ENCODE data around the gene ANKRD12.

ANKRD12 gene

DNA sequence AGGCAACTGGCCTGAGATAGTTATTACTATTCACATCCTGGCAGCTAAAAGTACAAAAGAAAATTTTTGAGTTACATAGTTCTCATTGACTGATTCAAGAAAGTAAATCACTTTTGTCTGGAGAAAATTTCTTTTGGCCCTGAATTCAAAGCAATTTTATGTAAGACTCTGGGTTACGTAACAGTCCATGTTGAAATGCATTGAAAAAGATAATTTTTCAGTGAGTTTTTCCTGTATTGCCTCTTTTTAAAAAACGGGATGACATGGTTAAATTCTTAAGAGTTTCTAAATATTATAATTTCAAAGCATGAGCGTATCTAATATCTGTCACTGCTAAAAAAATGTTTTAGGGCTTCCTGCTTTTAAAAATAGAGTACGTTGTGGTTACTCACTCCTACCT is 72.7 kb downstream of the ANKRD12 start:
- H3K4me3 ChIP-seq (ENCODE audit: low read length) = no peak overlapping the region
- no peaks in the 10 kb centered on the region for H3K27me3 ChIP-seq (ENCODE audit: control insufficient read depth, insufficient read depth, low read length)
- no peak overlapping the region for H3K9ac ChIP-seq (ENCODE audit: low read length)
- no peak overlapping the region for H3K27ac ChIP-seq (ENCODE audit: low read depth, low read length)
- H3K4me1 ChIP-seq (ENCODE audit: control insufficient read depth, insufficient read depth, low read length) = no peaks in the 10 kb centered on the region
- H3K36me3 ChIP-seq (ENCODE audit: control insufficient read depth, insufficient read depth, low read length) = peaks cover 5% of the 10 kb centered on the region

DNA sequence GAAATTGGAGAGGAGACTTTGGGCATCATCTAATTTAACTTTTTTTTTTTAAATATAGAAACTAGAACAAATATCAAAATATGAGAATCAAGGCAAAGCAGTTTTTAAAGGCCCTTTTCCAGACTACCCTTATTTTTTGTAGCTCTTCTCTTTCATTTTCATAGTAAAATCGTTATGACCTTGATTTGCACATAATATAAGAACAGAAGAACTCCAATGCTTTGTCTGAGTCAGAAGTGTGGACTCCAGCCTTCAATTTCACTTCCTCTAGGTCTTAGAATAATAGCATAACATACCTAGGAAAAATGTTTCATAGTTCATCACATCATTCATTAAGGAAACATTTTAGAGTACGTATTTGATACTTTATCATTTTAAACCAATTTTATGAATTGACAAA is 74.4 kb downstream of the ANKRD12 start:
- H3K36me3 ChIP-seq (ENCODE audit: control insufficient read depth, insufficient read depth, low read length) = peaks cover 6% of the 10 kb centered on the region
- H3K27me3 ChIP-seq (ENCODE audit: control insufficient read depth, insufficient read depth, low read length) = no peaks in the 10 kb centered on the region
- H3K4me3 ChIP-seq (ENCODE audit: low read length) = no peak overlapping the region
- H3K4me1 ChIP-seq (ENCODE audit: control insufficient read depth, insufficient read depth, low read length) = no peaks in the 10 kb centered on the region
- H3K9ac ChIP-seq (ENCODE audit: low read length) = no peak overlapping the region
- H3K27ac ChIP-seq (ENCODE audit: low read depth, low read length) = no peak overlapping the region

GRCh38 chr18:9211955-9212354 is 75.4 kb downstream of the ANKRD12 start:
- peaks cover 9% of the 10 kb centered on the region for H3K36me3 ChIP-seq (ENCODE audit: control insufficient read depth, insufficient read depth, low read length)
- H3K27ac ChIP-seq (ENCODE audit: low read depth, low read length) = no peak overlapping the region
- no peaks in the 10 kb centered on the region for H3K27me3 ChIP-seq (ENCODE audit: control insufficient read depth, insufficient read depth, low read length)
- H3K9ac ChIP-seq (ENCODE audit: low read length) = no peak overlapping the region
- no peaks in the 10 kb centered on the region for H3K4me1 ChIP-seq (ENCODE audit: control insufficient read depth, insufficient read depth, low read length)
- no peak overlapping the region for H3K4me3 ChIP-seq (ENCODE audit: low read length)

- Histone ChIP-seq H3K4me1 (ENCODE audit: control insufficient read depth, insufficient read depth, low read length) (no peaks in the 10 kb centered on the region), H3K27me3 (ENCODE audit: control insufficient read depth, insufficient read depth, low read length) (no peaks in the 10 kb centered on the region), H3K27ac (ENCODE audit: low read depth, low read length) (no peak overlapping the region), H3K4me3 (ENCODE audit: low read length) (no peak overlapping the region), H3K36me3 (ENCODE audit: control insufficient read depth, insufficient read depth, low read length) (peaks cover 6% of the 10 kb centered on the region), H3K9ac (ENCODE audit: low read length) (no peak overlapping the region)
Measured at GRCh38 chr18:9215221-9215933, 78.8 kb downstream of the ANKRD12 start.

DNA sequence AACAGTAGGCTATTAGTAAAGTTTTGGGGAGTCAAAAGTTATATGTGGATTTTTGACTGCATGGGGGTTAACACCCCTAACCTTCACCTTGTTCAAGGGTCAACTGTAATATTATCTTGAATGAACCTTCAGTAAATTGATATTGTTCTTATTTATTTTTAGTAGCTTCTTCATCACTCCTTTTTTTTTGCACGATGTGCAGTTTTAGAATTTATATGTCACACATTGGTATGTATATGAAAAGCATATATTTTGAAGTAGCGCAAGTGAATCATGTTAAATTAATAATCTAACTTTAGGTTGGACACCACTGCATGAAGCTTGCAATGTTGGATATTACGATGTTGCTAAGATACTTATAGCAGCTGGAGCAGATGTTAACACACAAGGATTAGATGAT is 79.9 kb downstream of the ANKRD12 start:
- Histone ChIP-seq H3K4me1 (ENCODE audit: control insufficient read depth, insufficient read depth, low read length) (no peaks in the 10 kb centered on the region), H3K27ac (ENCODE audit: low read depth, low read length) (no peak overlapping the region), H3K27me3 (ENCODE audit: control insufficient read depth, insufficient read depth, low read length) (no peaks in the 10 kb centered on the region), H3K9ac (ENCODE audit: low read length) (no peak overlapping the region), H3K4me3 (ENCODE audit: low read length) (no peak overlapping the region), H3K36me3 (ENCODE audit: control insufficient read depth, insufficient read depth, low read length) (peaks cover 6% of the 10 kb centered on the region)

GRCh38 chr18:9217743-9218451 is 81.3 kb downstream of the ANKRD12 start:
- no peaks in the 10 kb centered on the region for H3K4me1 ChIP-seq (ENCODE audit: control insufficient read depth, insufficient read depth, low read length)
- H3K27ac ChIP-seq (ENCODE audit: low read depth, low read length) = no peak overlapping the region
- no peak overlapping the region for H3K9ac ChIP-seq (ENCODE audit: low read length)
- peaks cover 8% of the 10 kb centered on the region for H3K36me3 ChIP-seq (ENCODE audit: control insufficient read depth, insufficient read depth, low read length)
- no peaks in the 10 kb centered on the region for H3K27me3 ChIP-seq (ENCODE audit: control insufficient read depth, insufficient read depth, low read length)
- H3K4me3 ChIP-seq (ENCODE audit: low read length) = no peak overlapping the region

DNA sequence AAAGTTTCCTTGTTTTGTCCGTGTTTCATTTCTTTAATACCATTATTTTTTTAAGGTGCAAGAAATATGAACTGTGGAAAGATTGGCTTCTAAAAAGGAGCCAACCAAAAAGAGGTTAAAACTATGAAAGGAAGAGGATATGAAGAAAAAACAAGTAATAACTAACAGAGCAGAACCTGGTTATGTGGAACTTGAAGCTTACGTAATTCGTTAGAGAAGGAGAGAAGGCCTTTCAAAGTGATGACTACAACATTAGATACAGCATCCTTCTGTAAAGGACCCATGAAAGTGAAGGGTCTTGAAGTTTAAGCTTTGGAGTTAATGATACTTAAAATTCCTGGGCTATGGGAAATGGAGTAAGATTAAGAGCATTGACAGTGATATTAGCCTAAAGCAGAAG is 84.5 kb downstream of the ANKRD12 start:
- no peak overlapping the region for H3K27ac ChIP-seq (ENCODE audit: low read depth, low read length)
- H3K27me3 ChIP-seq (ENCODE audit: control insufficient read depth, insufficient read depth, low read length) = no peaks in the 10 kb centered on the region
- H3K36me3 ChIP-seq (ENCODE audit: control insufficient read depth, insufficient read depth, low read length) = peaks cover 5% of the 10 kb centered on the region
- no peak overlapping the region for H3K4me3 ChIP-seq (ENCODE audit: low read length)
- no peaks in the 10 kb centered on the region for H3K4me1 ChIP-seq (ENCODE audit: control insufficient read depth, insufficient read depth, low read length)
- no peak overlapping the region for H3K9ac ChIP-seq (ENCODE audit: low read length)

GRCh38 chr18:9221661-9222060 is 85.1 kb downstream of the ANKRD12 start:
- Histone ChIP-seq H3K9ac (ENCODE audit: low read length) (no peak overlapping the region), H3K27ac (ENCODE audit: low read depth, low read length) (no peak overlapping the region), H3K4me3 (ENCODE audit: low read length) (no peak overlapping the region), H3K36me3 (ENCODE audit: control insufficient read depth, insufficient read depth, low read length) (peaks cover 3% of the 10 kb centered on the region), H3K27me3 (ENCODE audit: control insufficient read depth, insufficient read depth, low read length) (no peaks in the 10 kb centered on the region), H3K4me1 (ENCODE audit: control insufficient read depth, insufficient read depth, low read length) (no peaks in the 10 kb centered on the region)

DNA sequence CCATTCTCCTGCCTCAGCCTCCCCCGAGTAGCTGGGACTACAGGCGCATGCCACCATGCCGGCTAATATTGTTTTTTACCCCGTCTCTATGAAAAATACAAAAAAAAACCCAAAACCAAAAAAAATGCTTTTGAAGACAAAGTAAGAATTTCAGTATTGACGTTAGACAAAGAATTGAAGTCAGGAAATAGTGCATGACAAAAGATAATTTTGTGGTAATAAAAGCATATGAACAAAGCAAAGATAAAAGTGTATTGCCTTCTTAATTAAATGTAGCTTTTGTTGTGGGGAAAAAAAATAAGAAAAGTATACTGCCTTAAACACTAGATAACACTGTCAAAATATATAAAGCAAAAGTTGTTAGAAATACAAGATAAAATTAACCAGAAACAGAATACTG is 86.8 kb downstream of the ANKRD12 start:
- no peaks in the 10 kb centered on the region for H3K4me1 ChIP-seq (ENCODE audit: control insufficient read depth, insufficient read depth, low read length)
- no peak overlapping the region for H3K27ac ChIP-seq (ENCODE audit: low read depth, low read length)
- no peak overlapping the region for H3K9ac ChIP-seq (ENCODE audit: low read length)
- no peak overlapping the region for H3K4me3 ChIP-seq (ENCODE audit: low read length)
- H3K27me3 ChIP-seq (ENCODE audit: control insufficient read depth, insufficient read depth, low read length) = no peaks in the 10 kb centered on the region
- peaks cover 2% of the 10 kb centered on the region for H3K36me3 ChIP-seq (ENCODE audit: control insufficient read depth, insufficient read depth, low read length)

DNA sequence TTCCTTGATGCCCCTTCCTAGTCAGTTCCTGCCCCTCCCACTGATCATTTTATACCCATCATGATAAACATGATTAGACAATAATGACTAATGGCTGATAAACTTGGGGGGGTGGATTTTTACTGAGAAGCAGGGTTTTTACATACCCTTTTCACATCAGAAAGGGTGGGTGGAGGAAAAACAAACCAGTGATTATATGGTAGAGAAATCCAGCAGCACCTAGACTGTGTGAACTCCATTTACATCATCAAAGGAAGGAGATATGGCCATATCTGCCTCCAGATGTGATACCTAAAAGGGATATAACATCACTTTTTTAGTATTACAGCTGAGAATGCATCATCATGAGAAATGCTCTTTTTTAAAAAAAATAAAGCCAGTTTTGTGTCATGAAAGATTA is 89.9 kb downstream of the ANKRD12 start:
- Histone ChIP-seq H3K36me3 (ENCODE audit: control insufficient read depth, insufficient read depth, low read length) (peaks cover 2% of the 10 kb centered on the region), H3K27me3 (ENCODE audit: control insufficient read depth, insufficient read depth, low read length) (no peaks in the 10 kb centered on the region), H3K27ac (ENCODE audit: low read depth, low read length) (no peak overlapping the region), H3K4me3 (ENCODE audit: low read length) (no peak overlapping the region), H3K4me1 (ENCODE audit: control insufficient read depth, insufficient read depth, low read length) (no peaks in the 10 kb centered on the region), H3K9ac (ENCODE audit: low read length) (no peak overlapping the region)

DNA sequence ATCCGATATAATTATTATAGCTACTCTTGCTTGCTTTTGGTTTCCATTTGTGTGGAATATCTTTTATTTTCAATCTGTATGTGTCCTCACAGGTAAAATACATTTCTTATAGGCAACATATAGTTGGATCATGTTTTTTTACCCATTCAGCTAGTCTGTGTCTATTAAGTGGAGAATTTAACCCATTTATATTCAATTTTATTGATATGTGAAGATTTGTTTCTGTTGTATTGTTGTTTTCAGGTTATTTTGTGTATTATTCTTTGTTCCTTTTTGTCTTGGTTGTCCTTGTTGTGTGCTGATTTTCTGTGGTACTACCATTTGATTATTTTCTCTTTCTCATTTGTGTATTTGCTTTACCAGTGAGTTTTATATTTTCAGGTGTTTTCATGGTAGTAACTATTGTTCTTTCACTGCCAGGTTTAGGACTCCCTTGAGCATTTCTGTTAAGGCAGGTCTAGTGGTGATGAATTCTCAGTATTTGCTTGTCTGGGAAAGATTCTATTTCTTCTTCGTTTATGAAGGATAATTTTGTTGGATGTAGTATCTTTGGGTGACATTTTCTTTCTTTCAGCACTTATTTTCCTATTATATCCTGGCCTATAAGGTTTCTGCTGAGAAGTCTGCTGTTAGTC is 95.4 kb downstream of the ANKRD12 start:
- H3K27ac ChIP-seq (ENCODE audit: low read depth, low read length) = no peak overlapping the region
- H3K9ac ChIP-seq (ENCODE audit: low read length) = no peak overlapping the region
- no peak overlapping the region for H3K4me3 ChIP-seq (ENCODE audit: low read length)
- no peaks in the 10 kb centered on the region for H3K27me3 ChIP-seq (ENCODE audit: control insufficient read depth, insufficient read depth, low read length)
- peaks cover 10% of the 10 kb centered on the region for H3K36me3 ChIP-seq (ENCODE audit: control insufficient read depth, insufficient read depth, low read length)
- H3K4me1 ChIP-seq (ENCODE audit: control insufficient read depth, insufficient read depth, low read length) = no peaks in the 10 kb centered on the region

GRCh38 chr18:9232977-9233376 is 96.4 kb downstream of the ANKRD12 start:
- Histone ChIP-seq H3K4me1 (ENCODE audit: control insufficient read depth, insufficient read depth, low read length) (no peaks in the 10 kb centered on the region), H3K27ac (ENCODE audit: low read depth, low read length) (no peak overlapping the region), H3K36me3 (ENCODE audit: control insufficient read depth, insufficient read depth, low read length) (peaks cover 10% of the 10 kb centered on the region), H3K4me3 (ENCODE audit: low read length) (no peak overlapping the region), H3K9ac (ENCODE audit: low read length) (no peak overlapping the region), H3K27me3 (ENCODE audit: control insufficient read depth, insufficient read depth, low read length) (no peaks in the 10 kb centered on the region)

Data from rectal smooth muscle tissue (tissue), 1 donor.